Testis (tissue), 2 donors: Measurements from ENCODE around the gene ABCG1.

ENCODE experiments used
- CTCF ChIP-seq, 3 experiments: fragments of 450-650 bp in 2 of 3; fragments of 200-600 bp in 1 of 3; sonication (generic) in 1 of 3; IDR thresholded peaks; one replicate each; pipeline ENCODE4 v1.5.1; 2016 to 2019; ENCODE audit warnings: antibody characterized with exemption in 3 of 3, mild to moderate bottlenecking in 2 of 3, moderate library complexity in 1 of 3
- POLR2A ChIP-seq: fragments of 450-650 bp; IDR thresholded peaks from one replicate; pipeline ENCODE4 v1.6.1; 2017; ENCODE audit warnings: antibody characterized with exemption, mild to moderate bottlenecking, moderate library complexity

GRCh38 chr21:42256316-42256715 lies 37.4 kb downstream of the ABCG1 start:
- TF ChIP-seq CTCF (IDR thresholded peaks at IDR 0.05) (no peak), POLR2A (no peak)
